CD4-positive, alpha-beta T cell (primary cell): ENCODE measurements around the gene KICS2. TPM values are rescaled to one million over a fixed set of nuclear protein-coding genes. Genes with fewer than 3 reads are reported as not detected.

Experiments used
- ATAC-seq: fragments of 200-7000 bp; cut with Tn5 transposase; one replicate; pipeline ENCODE4 v1.10.0; 2022; ENCODE audit warnings: mild to moderate bottlenecking; ENCODE audit not compliant: poor library complexity
- CTCF ChIA-PET: fragments of 350-600 bp; sonication (Branson Sonifier 250); formaldehyde crosslinking; loops from one replicate; lab custom pipeline; 2021; ENCODE audit warnings: antibody characterized with exemption, inconsistent platforms; lab: Charles Lee
- POLR2A ChIA-PET: fragments of 350-600 bp; sonication (Branson Sonifier 250); formaldehyde crosslinking; loops from one replicate; lab custom pipeline; 2021; ENCODE audit warnings: antibody characterized with exemption, inconsistent platforms; lab: Charles Lee
- DNase-seq, 14 experiments: peaks; one replicate each; pipeline ENCODE4 v3.0.0-alpha.2; 2013 to 2020; ENCODE audit warnings: mixed read lengths in 2 of 14
- H3K27ac ChIP-seq, 2 donors: one replicate each; pipeline versions ENCODE4 v1.5.1 to v1.7.0; 2013; ENCODE audit warnings: low read length in 2 of 2, low read depth in 1 of 2, mild to moderate bottlenecking in 1 of 2
- H3K27me3 ChIP-seq, 2 experiments: 1 replicate in 1 of 2; 2 replicates in 1 of 2; pipeline versions ENCODE4 v1.6.1 to v1.7.0; 2013; ENCODE audit warnings: low read length in 2 of 2, control low read depth in 1 of 2, mild to moderate bottlenecking in 1 of 2, moderate library complexity in 1 of 2; ENCODE audit not compliant: insufficient read depth in 2 of 2, control insufficient read depth in 1 of 2
- H3K36me3 ChIP-seq: one replicate; pipeline ENCODE4 v1.6.1; 2013; ENCODE audit warnings: low read length, control low read depth; ENCODE audit not compliant: insufficient read depth
- H3K4me1 ChIP-seq: one replicate; pipeline ENCODE4 v1.6.1; 2013; ENCODE audit warnings: low read length, control low read depth; ENCODE audit not compliant: insufficient read depth
- H3K4me3 ChIP-seq: one replicate; pipeline ENCODE4 v1.5.1; 2013; ENCODE audit warnings: mild to moderate bottlenecking, low read length, moderate library complexity
- H3K9me3 ChIP-seq, 2 experiments: 1 replicate in 1 of 2; 2 replicates in 1 of 2; pipeline versions ENCODE4 v1.6.1 to v1.7.0; 2013; ENCODE audit warnings: low read length in 2 of 2, mild to moderate bottlenecking in 2 of 2, control low read depth in 1 of 2, moderate library complexity in 1 of 2; ENCODE audit not compliant: control insufficient read depth in 1 of 2, insufficient read depth in 1 of 2
- H3K27ac Mint-ChIP-seq: one replicate; pipeline ENCODE4 v1.8.0; 2020; ENCODE audit warnings: mixed read lengths
- H3K27me3 Mint-ChIP-seq: one replicate; pipeline ENCODE4 v1.8.0; 2021; ENCODE audit warnings: mixed read lengths
- H3K36me3 Mint-ChIP-seq: one replicate; pipeline ENCODE4 v1.8.0; 2021; ENCODE audit warnings: low read depth, mixed read lengths
- H3K4me1 Mint-ChIP-seq: one replicate; pipeline ENCODE4 v1.8.0; 2021; ENCODE audit warnings: low read depth, mixed read lengths
- H3K4me3 Mint-ChIP-seq: one replicate; pipeline ENCODE4 v1.8.0; 2020; ENCODE audit warnings: mild to moderate bottlenecking, mixed read lengths
- H3K9me3 Mint-ChIP-seq: one replicate; pipeline ENCODE4 v1.8.0; 2020; ENCODE audit warnings: mixed read lengths
- intact Hi-C, 2 experiments: fragments of 100-400 bp; cut with DNase I in 1 of 2; cut with micrococcal nuclease in 1 of 2; formaldehyde crosslinking; loops; one replicate each; pipeline versions ENCODE4 v1.15.1 to v1.9.0; 2023 to 2025; cut with DNase I, micrococcal nuclease
- total RNA-seq, 174 experiments: library from RNA in 2 of 174; stranded (reverse) in 2 of 174; gene quantifications; one replicate each; pipeline ENCODE4 v1.2.3 and lab custom pipeline; 2021 to 2026
- TF ChIP-seq, protein P1 (sequence below): fragments of 200-600 bp; IDR thresholded peaks from one replicate; pipeline ENCODE4 v1.8.0; 2022; ENCODE audit warnings: antibody characterized with exemption, mild to moderate bottlenecking

The KICS2 gene
- total RNA-seq, 2 experiments from 2014 or later, result 13.6 to 14.0 TPM

DNA sequence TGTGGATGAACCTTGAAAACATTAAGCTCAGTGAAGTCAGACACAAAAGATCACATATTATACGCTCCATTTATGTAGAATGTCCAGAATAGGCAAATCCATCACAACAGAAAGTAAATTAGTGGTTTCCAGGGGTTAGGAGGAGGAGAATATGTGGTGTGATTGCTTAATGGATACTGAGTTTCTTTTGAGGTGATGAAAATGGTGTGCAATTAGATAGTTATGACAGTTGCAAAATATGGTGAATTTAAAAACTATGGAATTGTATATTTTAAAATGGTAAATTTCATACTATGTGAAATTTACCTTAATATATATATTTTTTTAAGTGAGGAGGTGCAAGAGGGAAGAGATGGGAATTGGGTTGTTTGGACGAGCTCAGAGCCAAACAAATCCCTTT, 46.3 kb upstream of the KICS2 start:
- H3K4me3 Mint-ChIP-seq, result no peak overlapping the region
- H3K27me3 Mint-ChIP-seq, result no peaks in the 10 kb centered on the region
- ChIA-PET CTCF (no interaction called here), POLR2A (no interaction called here)
- no peak overlapping the region for H3K27ac ChIP-seq
- H3K9me3 ChIP-seq, result no peaks in the 10 kb centered on the region
- H3K4me1 ChIP-seq, result no peaks in the 10 kb centered on the region
- H3K36me3 ChIP-seq, result no peaks in the 10 kb centered on the region
- intact Hi-C loops, result no loop called here
- H3K27me3 ChIP-seq, result no peaks in the 10 kb centered on the region
- ATAC-seq (no peak), DNase-seq (no peak)
- H3K27ac Mint-ChIP-seq, result no peak overlapping the region
- no peaks in the 10 kb centered on the region for H3K36me3 Mint-ChIP-seq
- TF ChIP-seq, protein P1, sequence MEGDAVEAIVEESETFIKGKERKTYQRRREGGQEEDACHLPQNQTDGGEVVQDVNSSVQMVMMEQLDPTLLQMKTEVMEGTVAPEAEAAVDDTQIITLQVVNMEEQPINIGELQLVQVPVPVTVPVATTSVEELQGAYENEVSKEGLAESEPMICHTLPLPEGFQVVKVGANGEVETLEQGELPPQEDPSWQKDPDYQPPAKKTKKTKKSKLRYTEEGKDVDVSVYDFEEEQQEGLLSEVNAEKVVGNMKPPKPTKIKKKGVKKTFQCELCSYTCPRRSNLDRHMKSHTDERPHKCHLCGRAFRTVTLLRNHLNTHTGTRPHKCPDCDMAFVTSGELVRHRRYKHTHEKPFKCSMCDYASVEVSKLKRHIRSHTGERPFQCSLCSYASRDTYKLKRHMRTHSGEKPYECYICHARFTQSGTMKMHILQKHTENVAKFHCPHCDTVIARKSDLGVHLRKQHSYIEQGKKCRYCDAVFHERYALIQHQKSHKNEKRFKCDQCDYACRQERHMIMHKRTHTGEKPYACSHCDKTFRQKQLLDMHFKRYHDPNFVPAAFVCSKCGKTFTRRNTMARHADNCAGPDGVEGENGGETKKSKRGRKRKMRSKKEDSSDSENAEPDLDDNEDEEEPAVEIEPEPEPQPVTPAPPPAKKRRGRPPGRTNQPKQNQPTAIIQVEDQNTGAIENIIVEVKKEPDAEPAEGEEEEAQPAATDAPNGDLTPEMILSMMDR, result no peak
- no peak overlapping the region for H3K4me3 ChIP-seq
- H3K4me1 Mint-ChIP-seq, result no peaks in the 10 kb centered on the region
- no peaks in the 10 kb centered on the region for H3K9me3 Mint-ChIP-seq

DNA sequence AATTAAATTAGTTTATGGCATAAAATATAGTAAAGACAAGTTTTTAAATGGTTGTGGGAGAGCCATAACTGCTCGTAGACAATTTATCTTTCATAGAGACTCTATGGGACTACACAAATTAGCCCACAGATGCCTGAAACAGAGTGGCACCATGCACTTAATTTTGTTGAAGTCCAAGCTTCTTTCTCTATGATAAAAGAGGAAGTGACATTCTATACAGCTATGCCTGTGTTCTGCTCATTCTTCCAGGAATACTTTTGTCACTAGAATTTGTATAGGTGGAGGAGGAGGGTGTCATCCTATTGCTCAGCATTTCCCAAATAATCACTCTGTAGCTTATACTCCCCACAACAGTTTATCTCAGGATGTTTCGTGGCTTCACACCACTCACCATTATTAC, 43.7 kb upstream of the KICS2 start:
- ATAC-seq, result no peak
- CTCF ChIA-PET, result interaction anchor here (0.6 to 1.0 kb wide), 2 partner anchors 8 to 432 kb away, joined by 3 read pairs; no protein-coding TSS in a partner anchor

DNA sequence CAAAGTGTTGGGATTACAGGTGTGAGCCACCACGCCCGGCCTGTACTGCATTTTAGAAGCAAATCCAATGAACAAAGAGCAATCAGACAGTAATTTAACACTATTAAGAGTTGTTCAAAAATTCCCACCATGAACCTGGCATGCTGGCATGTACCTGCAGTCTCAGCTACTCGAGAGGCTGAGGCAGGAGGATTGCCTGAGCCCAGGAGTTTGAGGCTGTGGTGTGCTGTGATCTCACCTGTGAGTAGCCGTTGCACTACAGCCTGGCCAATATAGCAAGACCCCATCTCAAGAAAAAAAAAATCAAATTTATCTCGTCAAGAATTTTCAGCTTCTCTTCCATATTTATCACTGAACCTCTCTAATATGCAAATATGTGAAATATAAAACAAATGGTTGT, 39.7 kb upstream of the KICS2 start:
- Mint-ChIP-seq H3K36me3 (no peaks in the 10 kb centered on the region), H3K27me3 (no peaks in the 10 kb centered on the region), H3K4me3 (no peak overlapping the region), H3K27ac (no peak overlapping the region), H3K9me3 (no peaks in the 10 kb centered on the region), H3K4me1 (no peaks in the 10 kb centered on the region)
- POLR2A ChIA-PET, result no interaction called here
- TF ChIP-seq, protein P1, result no peak
- Histone ChIP-seq H3K9me3 (no peaks in the 10 kb centered on the region), H3K27me3 (no peaks in the 10 kb centered on the region), H3K4me3 (no peak overlapping the region), H3K36me3 (no peaks in the 10 kb centered on the region), H3K27ac (no peak overlapping the region), H3K4me1 (no peaks in the 10 kb centered on the region)
- intact Hi-C loops, result no loop called here
- no peak for DNase-seq
- CTCF ChIA-PET, result no interaction called here
- ATAC-seq, result no peak

More for the DNA sequence above, 43.7 kb upstream of the KICS2 start:
- no peaks in the 10 kb centered on the region for H3K4me1 Mint-ChIP-seq
- intact Hi-C loops, result no loop called here
- POLR2A ChIA-PET, result interaction anchor here (0.6 kb wide), 1 partner anchor 44 kb away, joined by 3 read pairs; no protein-coding TSS in a partner anchor
- Histone ChIP-seq H3K27ac (no peak overlapping the region), H3K4me3 (no peak overlapping the region), H3K4me1 (no peaks in the 10 kb centered on the region), H3K9me3 (no peaks in the 10 kb centered on the region), H3K27me3 (no peaks in the 10 kb centered on the region), H3K36me3 (no peaks in the 10 kb centered on the region)
- DNase-seq, result no peak
- H3K27ac Mint-ChIP-seq, result no peak overlapping the region
- H3K9me3 Mint-ChIP-seq, result no peaks in the 10 kb centered on the region
- H3K27me3 Mint-ChIP-seq, result no peaks in the 10 kb centered on the region
- no peaks in the 10 kb centered on the region for H3K36me3 Mint-ChIP-seq
- H3K4me3 Mint-ChIP-seq, result no peak overlapping the region
- TF ChIP-seq, protein P1, result no peak
